Astrocyte (in vitro differentiated cells and primary cell): ENCODE results near the gene DTNB. TPM values are rescaled to one million over a fixed set of nuclear protein-coding genes. Genes with fewer than 3 reads are reported as not detected.

ENCODE experiments used
- DNase-seq: peaks from one replicate; pipeline ENCODE4 v3.0.0-alpha.2; 2010; ENCODE audit warnings: low read depth
- FAIRE-seq: peaks from 2 replicates; lab custom pipeline; 2011; peaks lifted over from hg19 to GRCh38; lab: Jason Lieb, UNC
- H2AFZ ChIP-seq: 2 replicates; pipeline ENCODE4 v1.6.0; 2012; ENCODE audit warnings: low read depth, low read length, inconsistent platforms
- H3K27ac ChIP-seq: 2 replicates; pipeline ENCODE4 v1.5.1; 2011; ENCODE audit warnings: low read depth, low read length, inconsistent platforms
- H3K27me3 ChIP-seq: 2 replicates; pipeline ENCODE4 v1.6.0; 2011; ENCODE audit warnings: low read length, inconsistent platforms; ENCODE audit not compliant: insufficient read depth
- H3K36me3 ChIP-seq: 2 replicates; pipeline ENCODE4 v1.5.1; 2011; ENCODE audit warnings: low read length, inconsistent platforms; ENCODE audit not compliant: insufficient read depth
- H3K4me1 ChIP-seq: 2 replicates; pipeline ENCODE4 v1.5.1; 2011; ENCODE audit warnings: low read length, inconsistent platforms; ENCODE audit not compliant: insufficient read depth
- H3K4me2 ChIP-seq: 2 replicates; pipeline ENCODE4 v1.6.0; 2012; ENCODE audit warnings: low read length, inconsistent platforms
- H3K4me3 ChIP-seq: 2 replicates; pipeline ENCODE4 v1.5.1; 2011; ENCODE audit warnings: low read depth, mild to moderate bottlenecking, low read length, inconsistent platforms; ENCODE audit not compliant: insufficient read depth
- H3K79me2 ChIP-seq: 2 replicates; pipeline ENCODE4 v1.6.0; 2012; ENCODE audit warnings: mild to moderate bottlenecking, low read length, inconsistent platforms; ENCODE audit not compliant: insufficient read depth
- H3K9ac ChIP-seq: 2 replicates; pipeline ENCODE4 v1.6.0; 2012; ENCODE audit warnings: mild to moderate bottlenecking, low read length, inconsistent platforms
- H3K9me3 ChIP-seq: 2 replicates; pipeline ENCODE4 v1.5.1; 2012; ENCODE audit warnings: low read depth, mild to moderate bottlenecking, low read length, inconsistent platforms; ENCODE audit not compliant: insufficient read depth
- H4K20me1 ChIP-seq: 2 replicates; pipeline ENCODE4 v1.6.0; 2012; ENCODE audit warnings: low read length, inconsistent platforms; ENCODE audit not compliant: insufficient read depth
- H3K27ac Mint-ChIP-seq: one replicate; pipeline ENCODE4 v1.8.0; 2021; ENCODE audit warnings: mild to moderate bottlenecking, mixed read lengths; ENCODE audit not compliant: unreplicated experiment
- H3K27me3 Mint-ChIP-seq: one replicate; pipeline ENCODE4 v1.8.0; 2021; ENCODE audit warnings: low read depth, mixed read lengths; ENCODE audit not compliant: unreplicated experiment
- H3K36me3 Mint-ChIP-seq: one replicate; pipeline ENCODE4 v1.8.0; 2021; ENCODE audit warnings: low read depth, mixed read lengths; ENCODE audit not compliant: unreplicated experiment
- H3K4me1 Mint-ChIP-seq: one replicate; pipeline ENCODE4 v1.8.0; 2021; ENCODE audit warnings: low read depth, mixed read lengths; ENCODE audit not compliant: unreplicated experiment
- H3K4me3 Mint-ChIP-seq: one replicate; pipeline ENCODE4 v1.8.0; 2021; ENCODE audit warnings: mild to moderate bottlenecking, moderate library complexity, mixed read lengths; ENCODE audit not compliant: unreplicated experiment
- H3K9me3 Mint-ChIP-seq: one replicate; pipeline ENCODE4 v1.8.0; 2021; ENCODE audit warnings: mild to moderate bottlenecking, mixed read lengths; ENCODE audit not compliant: unreplicated experiment
- EZH2 ChIP-seq: IDR thresholded peaks from 2 replicates; pipeline ENCODE4 v1.6.1; 2012; ENCODE audit warnings: mild to moderate bottlenecking, low read length, inconsistent platforms; ENCODE audit not compliant: insufficient read depth
- total RNA-seq: library from RNA; stranded (reverse); gene quantifications from 2 replicates; pipeline ENCODE4 v1.2.1, GENCODE V29; 2021
- TF ChIP-seq, protein P1 (sequence below): IDR thresholded peaks from 2 replicates; pipeline ENCODE4 v1.5.1; 2011; ENCODE audit warnings: low read depth, mild to moderate bottlenecking, inconsistent platforms, low read length, moderate library complexity; ENCODE audit not compliant: insufficient read depth

The DTNB gene
- total RNA-seq, 1 donor from 2014 or later = 5.1 TPM

DNA sequence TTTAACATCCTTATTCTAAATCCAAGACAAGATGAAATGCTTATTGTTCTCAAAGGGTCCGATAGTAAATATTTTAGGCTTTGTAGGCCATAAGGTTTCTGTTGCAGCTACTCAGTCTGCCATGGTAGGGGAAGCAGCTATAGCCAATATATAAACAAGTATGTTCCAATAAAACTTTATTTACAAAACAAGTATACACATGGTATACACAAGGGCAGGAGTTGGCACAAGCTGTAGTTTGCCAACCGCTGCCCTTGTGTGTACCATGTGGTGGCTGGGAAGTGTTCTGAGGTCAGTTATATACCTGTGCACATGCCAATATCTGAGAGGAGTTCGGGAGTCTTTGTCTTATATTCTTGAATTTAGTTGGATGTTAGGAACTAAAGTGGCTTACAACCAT, 205.6 kb downstream of the DTNB start:
- Histone ChIP-seq H3K27ac (no peak overlapping the region), H3K4me3 (no peak overlapping the region), H3K4me1 (no peaks in the 10 kb centered on the region), H3K9me3 (no peaks in the 10 kb centered on the region), H2AFZ (no peak overlapping the region), H3K36me3 (no peaks in the 10 kb centered on the region), H3K27me3 (no peaks in the 10 kb centered on the region), H3K79me2 (no peaks in the 10 kb centered on the region), H4K20me1 (no peaks in the 10 kb centered on the region), H3K9ac (no peak overlapping the region), H3K4me2 (no peak overlapping the region)
- H3K4me3 Mint-ChIP-seq = no peak overlapping the region
- H3K4me1 Mint-ChIP-seq = no peaks in the 10 kb centered on the region
- TF ChIP-seq, protein P1, sequence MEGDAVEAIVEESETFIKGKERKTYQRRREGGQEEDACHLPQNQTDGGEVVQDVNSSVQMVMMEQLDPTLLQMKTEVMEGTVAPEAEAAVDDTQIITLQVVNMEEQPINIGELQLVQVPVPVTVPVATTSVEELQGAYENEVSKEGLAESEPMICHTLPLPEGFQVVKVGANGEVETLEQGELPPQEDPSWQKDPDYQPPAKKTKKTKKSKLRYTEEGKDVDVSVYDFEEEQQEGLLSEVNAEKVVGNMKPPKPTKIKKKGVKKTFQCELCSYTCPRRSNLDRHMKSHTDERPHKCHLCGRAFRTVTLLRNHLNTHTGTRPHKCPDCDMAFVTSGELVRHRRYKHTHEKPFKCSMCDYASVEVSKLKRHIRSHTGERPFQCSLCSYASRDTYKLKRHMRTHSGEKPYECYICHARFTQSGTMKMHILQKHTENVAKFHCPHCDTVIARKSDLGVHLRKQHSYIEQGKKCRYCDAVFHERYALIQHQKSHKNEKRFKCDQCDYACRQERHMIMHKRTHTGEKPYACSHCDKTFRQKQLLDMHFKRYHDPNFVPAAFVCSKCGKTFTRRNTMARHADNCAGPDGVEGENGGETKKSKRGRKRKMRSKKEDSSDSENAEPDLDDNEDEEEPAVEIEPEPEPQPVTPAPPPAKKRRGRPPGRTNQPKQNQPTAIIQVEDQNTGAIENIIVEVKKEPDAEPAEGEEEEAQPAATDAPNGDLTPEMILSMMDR = no peak
- TF ChIP-seq EZH2 = no peak
- no peak overlapping the region for H3K27ac Mint-ChIP-seq
- FAIRE-seq = no peak
- no peak for DNase-seq
- H3K36me3 Mint-ChIP-seq = no peaks in the 10 kb centered on the region
- no peaks in the 10 kb centered on the region for H3K27me3 Mint-ChIP-seq
- H3K9me3 Mint-ChIP-seq = peaks cover 5% of the 10 kb centered on the region

GRCh38 chr2:25462021-25462420, 211.4 kb downstream of the DTNB start:
- Histone ChIP-seq H3K27me3 (no peaks in the 10 kb centered on the region), H3K27ac (no peak overlapping the region), H3K36me3 (no peaks in the 10 kb centered on the region), H3K4me2 (no peak overlapping the region), H3K4me1 (no peaks in the 10 kb centered on the region), H2AFZ (no peak overlapping the region), H3K4me3 (no peak overlapping the region), H3K79me2 (no peaks in the 10 kb centered on the region), H4K20me1 (no peaks in the 10 kb centered on the region), H3K9ac (no peak overlapping the region), H3K9me3 (no peaks in the 10 kb centered on the region)
- no peaks in the 10 kb centered on the region for H3K36me3 Mint-ChIP-seq
- FAIRE-seq (no peak), DNase-seq (no peak)
- no peak overlapping the region for H3K4me3 Mint-ChIP-seq
- TF ChIP-seq, protein P1 = no peak
- TF ChIP-seq EZH2 = no peak
- H3K27me3 Mint-ChIP-seq = no peaks in the 10 kb centered on the region
- no peaks in the 10 kb centered on the region for H3K4me1 Mint-ChIP-seq
- peaks cover 5% of the 10 kb centered on the region for H3K9me3 Mint-ChIP-seq
- H3K27ac Mint-ChIP-seq = no peak overlapping the region

DNA sequence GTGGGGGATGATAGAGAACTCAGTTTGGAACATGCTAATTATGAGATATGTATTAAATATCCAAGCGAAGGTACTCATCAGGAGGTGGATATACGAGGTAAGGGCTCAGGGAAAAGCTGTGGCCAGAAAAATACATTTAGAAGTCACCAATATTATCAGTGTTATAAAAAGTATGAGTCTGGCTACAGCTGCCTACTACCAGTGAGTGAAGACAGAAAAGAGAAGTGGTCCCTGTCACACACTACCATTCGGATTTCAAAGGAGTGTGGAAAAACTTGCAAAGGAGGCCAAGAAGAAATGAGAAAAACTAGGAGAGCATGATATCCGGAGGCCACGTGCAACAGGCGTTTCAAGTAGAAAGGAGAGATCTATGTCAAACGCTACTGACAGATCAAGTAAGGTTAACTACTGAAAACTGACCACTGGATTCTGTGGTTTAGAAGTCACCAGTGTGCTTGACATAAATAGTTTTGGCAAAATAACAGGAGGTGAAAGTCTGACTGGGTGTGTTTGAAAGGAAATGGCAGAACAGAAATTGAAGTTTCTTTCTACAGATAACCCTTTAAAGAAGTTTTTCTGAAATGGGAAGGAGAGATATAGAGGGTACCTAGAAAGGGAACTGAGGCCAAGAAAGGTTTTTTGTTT, 213.0 kb downstream of the DTNB start:
- no peaks in the 10 kb centered on the region for H3K36me3 ChIP-seq
- H3K9me3 Mint-ChIP-seq = peaks cover 5% of the 10 kb centered on the region
- no peak overlapping the region for H3K27ac ChIP-seq
- no peak overlapping the region for H2AFZ ChIP-seq
- no peaks in the 10 kb centered on the region for H3K9me3 ChIP-seq
- no peak for DNase-seq
- FAIRE-seq = no peak
- H3K4me1 ChIP-seq = no peaks in the 10 kb centered on the region
- H3K4me3 ChIP-seq = no peak overlapping the region
- H3K27me3 Mint-ChIP-seq = no peaks in the 10 kb centered on the region
- H3K9ac ChIP-seq = no peak overlapping the region
- H3K27me3 ChIP-seq = no peaks in the 10 kb centered on the region
- H3K79me2 ChIP-seq = no peaks in the 10 kb centered on the region
- H3K4me1 Mint-ChIP-seq = no peaks in the 10 kb centered on the region
- no peaks in the 10 kb centered on the region for H4K20me1 ChIP-seq
- no peak overlapping the region for H3K4me3 Mint-ChIP-seq
- H3K36me3 Mint-ChIP-seq = no peaks in the 10 kb centered on the region
- no peak overlapping the region for H3K4me2 ChIP-seq
- no peak overlapping the region for H3K27ac Mint-ChIP-seq
- TF ChIP-seq EZH2 = no peak
